Measurements from ENCODE around the gene IL1RAPL1. TPM values are rescaled to one million over a fixed set of nuclear protein-coding genes. Genes with fewer than 3 reads are reported as not detected.
A peak's percentile ranks its signal among the peaks of the same experiment; 100 is the strongest.

The IL1RAPL1 gene
- polyA plus RNA-seq, 1 donor = 0.66 TPM

- no peak for DNase-seq (ENCODE audit: low read depth)
Observed at GRCh38 chrX:29419774-29420553, 832.7 kb downstream of the IL1RAPL1 start.

GRCh38 chrX:29422034-29422433 lies 834.8 kb downstream of the IL1RAPL1 start:
- no peak for DNase-seq (ENCODE audit: low read depth)

- no peak for DNase-seq (ENCODE audit: low read depth)
Observed at GRCh38 chrX:29431895-29432294, 844.6 kb downstream of the IL1RAPL1 start.

GRCh38 chrX:29432534-29432933 lies 845.3 kb downstream of the IL1RAPL1 start:
- DNase-seq (ENCODE audit: low read depth) = no peak

GRCh38 chrX:29434939-29435338 lies 847.7 kb downstream of the IL1RAPL1 start:
- no peak for DNase-seq (ENCODE audit: low read depth)

- DNase-seq (ENCODE audit: low read depth) = no peak
Observed at GRCh38 chrX:29435396-29435795, 848.1 kb downstream of the IL1RAPL1 start.

GRCh38 chrX:29447867-29448266 lies 860.6 kb downstream of the IL1RAPL1 start:
- DNase-seq (ENCODE audit: low read depth) = no peak

- no peak for DNase-seq (ENCODE audit: low read depth)
Observed at GRCh38 chrX:29453333-29453732, 866.1 kb downstream of the IL1RAPL1 start.

- DNase-seq (ENCODE audit: low read depth) = no peak
Observed at GRCh38 chrX:29455702-29456101, 868.5 kb downstream of the IL1RAPL1 start.

GRCh38 chrX:29461039-29461438 lies 873.8 kb downstream of the IL1RAPL1 start:
- no peak for DNase-seq (ENCODE audit: low read depth)

- DNase-seq (ENCODE audit: low read depth) = no peak
Observed at GRCh38 chrX:29466456-29466855, 879.2 kb downstream of the IL1RAPL1 start.

- DNase-seq (ENCODE audit: low read depth) = no peak
Observed at GRCh38 chrX:29468911-29469494, 881.8 kb downstream of the IL1RAPL1 start.

GRCh38 chrX:29470030-29470429 lies 882.8 kb downstream of the IL1RAPL1 start:
- DNase-seq (ENCODE audit: low read depth) = no peak

GRCh38 chrX:29471829-29472228 lies 884.6 kb downstream of the IL1RAPL1 start:
- DNase-seq (ENCODE audit: low read depth) = no peak

- no peak for DNase-seq (ENCODE audit: low read depth)
Observed at GRCh38 chrX:29477878-29478277, 890.6 kb downstream of the IL1RAPL1 start.

- DNase-seq (ENCODE audit: low read depth) = no peak
Observed at GRCh38 chrX:29478336-29479069, 891.3 kb downstream of the IL1RAPL1 start.

GRCh38 chrX:29487214-29487613 lies 900.0 kb downstream of the IL1RAPL1 start:
- no peak for DNase-seq (ENCODE audit: low read depth)

- no peak for DNase-seq (ENCODE audit: low read depth)
Observed at GRCh38 chrX:29487714-29488113, 900.5 kb downstream of the IL1RAPL1 start.

- DNase-seq (ENCODE audit: low read depth) = peak; percentile 9
Observed at GRCh38 chrX:29488919-29489318, 901.7 kb downstream of the IL1RAPL1 start.

- DNase-seq (ENCODE audit: low read depth) = no peak
Observed at GRCh38 chrX:29490606-29491005, 903.4 kb downstream of the IL1RAPL1 start.

- DNase-seq (ENCODE audit: low read depth) = no peak
Observed at GRCh38 chrX:29491659-29492058, 904.4 kb downstream of the IL1RAPL1 start.

- DNase-seq (ENCODE audit: low read depth) = no peak
Observed at GRCh38 chrX:29496636-29497180, 909.5 kb downstream of the IL1RAPL1 start.
